T-cell (primary cell): Measurements from ENCODE around the gene DYSF. TPM values are rescaled to one million over a fixed set of nuclear protein-coding genes. Genes with fewer than 3 reads are reported as not detected.

Experiments
- ATAC-seq, 4 experiments: fragments of 200-7000 bp in 3 of 4; fragments of 150-1000 bp in 1 of 4; cut with Tn5 transposase; replicated peaks in 1 of 4; 1 replicate in 3 of 4; 2 replicates in 1 of 4; pipeline ENCODE4 v1.10.0; 2021; ENCODE audit warnings: moderate library complexity in 3 of 4, mild to moderate bottlenecking in 2 of 4, moderate number of reproducible peaks in 1 of 4
- CTCF ChIA-PET, 2 donors: fragments of 300-600 bp; sonication (Branson Sonifier 250); formaldehyde crosslinking; loops; one replicate each; lab custom pipeline; 2022; ENCODE audit warnings: antibody characterized with exemption in 2 of 2; lab: Charles Lee
- POLR2A ChIA-PET, 2 donors: fragments of 300-600 bp; sonication (Branson Sonifier 250); formaldehyde crosslinking; loops; one replicate each; lab custom pipeline; 2022; ENCODE audit warnings: antibody characterized with exemption in 2 of 2; lab: Charles Lee
- DNase-seq, 35 experiments: peaks; one replicate each; pipeline versions ENCODE4 v3.0.0 to v3.0.0-alpha.2; 2013 to 2023
- H3K27ac ChIP-seq: one replicate; pipeline ENCODE4 v1.5.1; 2013; ENCODE audit warnings: low read length
- H3K27me3 ChIP-seq, 2 experiments: replicated peaks in 1 of 2; 1 replicate in 1 of 2; 2 replicates in 1 of 2; pipeline versions ENCODE4 v1.6.1 to v1.7.0; 2013; ENCODE audit warnings: low read length in 1 of 2, mixed read lengths in 1 of 2; ENCODE audit not compliant: control insufficient read depth in 2 of 2, insufficient read depth in 2 of 2; ENCODE audit errors: extremely low read depth in 1 of 2
- H3K36me3 ChIP-seq, 2 donors: 1 replicate in 1 of 2; 2 replicates in 1 of 2; pipeline versions ENCODE4 v1.6.1 to v1.7.0; 2013; ENCODE audit warnings: low read length in 1 of 2; ENCODE audit not compliant: control insufficient read depth in 2 of 2, insufficient read depth in 1 of 2; ENCODE audit errors: extremely low read depth in 1 of 2
- H3K4me1 ChIP-seq, 2 experiments: 1 replicate in 1 of 2; 2 replicates in 1 of 2; pipeline versions ENCODE4 v1.6.1 to v1.7.0; 2013; ENCODE audit warnings: low read length in 2 of 2, mixed read lengths in 1 of 2; ENCODE audit not compliant: insufficient read depth in 2 of 2, control insufficient read depth in 1 of 2; ENCODE audit errors: extremely low read depth in 1 of 2
- H3K4me3 ChIP-seq, 2 donors: 1 replicate in 1 of 2; 2 replicates in 1 of 2; pipeline versions ENCODE4 v1.5.1 to v1.7.0; 2013; ENCODE audit warnings: mild to moderate bottlenecking in 2 of 2, low read length in 1 of 2, moderate library complexity in 1 of 2; ENCODE audit not compliant: control insufficient read depth in 1 of 2; ENCODE audit errors: extremely low read depth in 1 of 2
- H3K9me3 ChIP-seq: 2 replicates; pipeline ENCODE4 v1.7.0; 2013
- H3K27ac Mint-ChIP-seq, 2 donors: one replicate each; pipeline ENCODE4 v1.8.0; 2020 to 2021; ENCODE audit warnings: mild to moderate bottlenecking in 2 of 2, mixed read lengths in 2 of 2
- H3K27me3 Mint-ChIP-seq, 2 donors: one replicate each; pipeline ENCODE4 v1.8.0; 2021 to 2022; ENCODE audit warnings: mixed read lengths in 2 of 2
- H3K36me3 Mint-ChIP-seq: one replicate; pipeline ENCODE4 v1.8.0; 2021; ENCODE audit warnings: mixed read lengths
- H3K4me1 Mint-ChIP-seq, 3 donors: one replicate each; pipeline ENCODE4 v1.8.0; 2020 to 2022; ENCODE audit warnings: mixed read lengths in 3 of 3, mild to moderate bottlenecking in 1 of 3
- H3K4me3 Mint-ChIP-seq, 3 donors: one replicate each; pipeline ENCODE4 v1.8.0; 2020 to 2022; ENCODE audit warnings: mild to moderate bottlenecking in 3 of 3, mixed read lengths in 3 of 3, moderate library complexity in 3 of 3
- H3K9me3 Mint-ChIP-seq, 3 donors: one replicate each; pipeline ENCODE4 v1.8.0; 2020 to 2022; ENCODE audit warnings: mixed read lengths in 3 of 3
- WGBS: methylation state at CpG from one replicate; pipeline ENCODE4 v1.1.5; 2013; ENCODE audit warnings: missing lambda C conversion rate; ENCODE audit not compliant: insufficient coverage; 5-methylcytosine and 5-hydroxymethylcytosine counted together
- total RNA-seq, 35 experiments: library from RNA in 6 of 35; stranded (reverse) in 6 of 35; fragments of 120-200 nt in 1 of 35; gene quantifications; one replicate each; pipeline versions ENCODE4 v1.2.1 to v1.2.4 and lab custom pipeline; 2013 to 2026

Gene DYSF
- total RNA-seq, 5 donors from 2014 or later (not counting 1 experiment from before 2014, with no cell fraction given) = 0.56 to 3.4 (median 1.9) TPM

DNA sequence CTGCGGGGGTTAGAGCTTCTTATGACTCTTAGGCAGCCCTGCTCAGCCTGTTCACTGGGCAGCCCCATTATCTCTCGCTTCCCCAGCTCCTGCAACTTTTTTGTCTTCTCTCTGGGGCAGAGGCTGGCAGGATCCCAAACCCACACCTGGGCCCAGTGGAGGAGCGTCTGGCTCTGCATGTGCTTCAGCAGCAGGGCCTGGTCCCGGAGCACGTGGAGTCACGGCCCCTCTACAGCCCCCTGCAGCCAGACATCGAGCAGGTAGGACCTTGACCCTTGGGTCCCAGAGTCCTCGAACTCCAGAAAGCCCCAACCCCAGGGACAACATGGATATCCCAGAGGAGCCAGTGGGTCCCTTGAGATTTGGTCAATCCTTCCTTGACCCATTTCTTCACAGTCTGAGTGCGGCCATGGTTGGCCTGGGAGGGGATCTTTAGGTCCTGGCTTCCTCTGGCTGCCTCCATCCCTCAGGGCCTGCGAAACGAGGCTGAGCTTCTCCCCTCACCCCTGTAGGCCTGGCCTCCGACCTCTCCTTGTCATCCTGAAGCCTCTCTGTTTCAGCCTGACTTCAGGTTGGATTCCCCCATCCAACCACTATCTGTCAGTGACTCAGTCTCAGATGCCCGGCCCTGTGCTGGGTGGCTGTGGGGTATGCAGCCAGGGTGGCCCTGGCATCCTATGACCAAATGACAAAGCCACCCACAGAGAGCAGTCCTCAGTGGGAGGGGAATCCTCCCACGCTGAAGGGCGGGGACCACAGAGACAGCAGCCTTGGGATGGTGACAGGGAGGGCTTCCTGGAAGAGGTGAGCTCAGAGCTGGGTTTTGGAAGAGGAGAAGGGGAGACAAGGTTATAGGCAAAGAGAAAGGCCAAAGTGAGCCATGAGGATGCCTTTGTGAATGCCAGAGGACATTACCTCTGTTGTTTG lies 214.2 kb downstream of the DYSF start:
- Histone ChIP-seq H3K27me3 (peaks cover 0 to 18% of the 10 kb centered on the region in 2 experiments), H3K4me3 (no peak overlapping the region), H3K36me3 (no peaks in the 10 kb centered on the region), H3K9me3 (no peaks in the 10 kb centered on the region), H3K4me1 (no peaks in the 10 kb centered on the region), H3K27ac (no peak overlapping the region)
- H3K4me3 Mint-ChIP-seq = no peak overlapping the region
- no peak overlapping the region for H3K27ac Mint-ChIP-seq
- 72% methylated on average over 8 of the region's 15 CpGs for WGBS
- H3K4me1 Mint-ChIP-seq = no peaks in the 10 kb centered on the region
- H3K36me3 Mint-ChIP-seq = no peaks in the 10 kb centered on the region
- ATAC-seq (no peak), DNase-seq (no peak)
- ChIA-PET CTCF (no interaction called here), POLR2A (no interaction called here)
- H3K27me3 Mint-ChIP-seq = peaks cover 4 to 18% of the 10 kb centered on the region in 2 donors
- H3K9me3 Mint-ChIP-seq = no peaks in the 10 kb centered on the region

DNA sequence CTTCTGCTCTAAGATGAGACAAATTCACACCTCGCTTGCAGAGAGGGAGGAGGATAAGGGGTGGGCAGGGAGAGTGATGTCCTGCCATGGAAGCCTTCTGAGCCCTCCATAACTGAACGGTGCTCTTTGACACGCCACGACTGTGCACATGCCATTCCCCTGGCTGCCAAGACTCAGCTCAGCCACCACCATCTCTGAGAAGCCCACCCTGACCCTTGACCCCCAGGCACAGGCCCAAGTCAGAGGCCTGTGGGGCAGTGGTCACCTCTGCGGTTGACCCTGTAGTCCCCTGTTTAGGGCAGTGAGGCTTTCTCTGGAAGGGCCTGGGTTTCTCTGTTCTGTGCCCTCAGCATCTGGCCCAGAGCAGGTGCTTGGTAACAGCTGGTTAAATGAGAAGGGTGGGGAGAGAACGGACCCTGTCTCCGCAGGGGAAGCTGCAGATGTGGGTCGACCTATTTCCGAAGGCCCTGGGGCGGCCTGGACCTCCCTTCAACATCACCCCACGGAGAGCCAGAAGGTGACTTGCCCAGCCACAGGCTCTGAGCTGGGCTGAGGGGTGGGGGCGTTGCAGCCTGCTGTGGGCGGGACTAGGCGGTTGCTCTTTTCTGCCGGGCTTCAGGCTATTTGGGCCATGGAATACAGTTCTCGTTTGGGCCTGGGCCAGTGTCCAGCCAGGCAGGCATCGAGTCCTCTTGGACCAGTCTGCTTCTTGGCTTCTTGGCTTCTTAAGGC lies 215.1 kb downstream of the DYSF start:
- no peak overlapping the region for H3K4me3 Mint-ChIP-seq
- H3K9me3 Mint-ChIP-seq = no peaks in the 10 kb centered on the region
- no peak for ATAC-seq
- no peak for DNase-seq
- no peak overlapping the region for H3K27ac Mint-ChIP-seq
- WGBS = 64% methylated on average over 8 of the region's 17 CpGs
- H3K9me3 ChIP-seq = no peaks in the 10 kb centered on the region
- no peaks in the 10 kb centered on the region for H3K4me1 Mint-ChIP-seq
- H3K36me3 Mint-ChIP-seq = no peaks in the 10 kb centered on the region
- peaks cover 0 to 14% of the 10 kb centered on the region in 2 experiments for H3K27me3 ChIP-seq
- ChIA-PET CTCF (no interaction called here), POLR2A (no interaction called here)
- no peaks in the 10 kb centered on the region for H3K36me3 ChIP-seq
- peaks cover 4 to 18% of the 10 kb centered on the region in 2 donors for H3K27me3 Mint-ChIP-seq
- H3K4me3 ChIP-seq = no peak overlapping the region
- no peaks in the 10 kb centered on the region for H3K4me1 ChIP-seq
- H3K27ac ChIP-seq = no peak overlapping the region

DNA sequence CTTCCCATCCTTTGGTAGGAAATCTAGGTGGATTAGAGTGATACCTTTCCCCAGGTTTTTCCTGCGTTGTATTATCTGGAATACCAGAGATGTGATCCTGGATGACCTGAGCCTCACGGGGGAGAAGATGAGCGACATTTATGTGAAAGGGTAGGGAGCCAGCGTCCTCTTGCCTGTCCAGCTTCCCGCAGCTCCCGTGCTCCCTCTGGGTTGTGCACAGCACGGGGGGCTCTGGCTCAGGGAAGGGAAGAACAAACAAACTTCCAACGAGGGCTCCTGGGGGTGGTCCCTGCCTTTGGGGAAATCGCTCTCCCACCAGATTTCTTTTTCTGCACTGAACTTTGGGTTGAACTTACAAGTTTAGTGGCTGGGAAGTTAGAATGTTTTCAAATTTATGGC lies 215.7 kb downstream of the DYSF start:
- Mint-ChIP-seq H3K9me3 (no peaks in the 10 kb centered on the region), H3K4me3 (no peak overlapping the region), H3K27ac (no peak overlapping the region), H3K36me3 (no peaks in the 10 kb centered on the region), H3K27me3 (peaks cover 4 to 18% of the 10 kb centered on the region in 2 donors), H3K4me1 (no peaks in the 10 kb centered on the region)
- Histone ChIP-seq H3K36me3 (no peaks in the 10 kb centered on the region), H3K4me3 (no peak overlapping the region), H3K27ac (no peak overlapping the region), H3K4me1 (no peaks in the 10 kb centered on the region), H3K9me3 (no peaks in the 10 kb centered on the region), H3K27me3 (peaks cover 0 to 14% of the 10 kb centered on the region in 2 experiments)
- no peak for ATAC-seq
- ChIA-PET POLR2A (no interaction called here), CTCF (no interaction called here)
- WGBS = 92% methylated on average over 4 of the region's 9 CpGs
- no peak for DNase-seq

DNA sequence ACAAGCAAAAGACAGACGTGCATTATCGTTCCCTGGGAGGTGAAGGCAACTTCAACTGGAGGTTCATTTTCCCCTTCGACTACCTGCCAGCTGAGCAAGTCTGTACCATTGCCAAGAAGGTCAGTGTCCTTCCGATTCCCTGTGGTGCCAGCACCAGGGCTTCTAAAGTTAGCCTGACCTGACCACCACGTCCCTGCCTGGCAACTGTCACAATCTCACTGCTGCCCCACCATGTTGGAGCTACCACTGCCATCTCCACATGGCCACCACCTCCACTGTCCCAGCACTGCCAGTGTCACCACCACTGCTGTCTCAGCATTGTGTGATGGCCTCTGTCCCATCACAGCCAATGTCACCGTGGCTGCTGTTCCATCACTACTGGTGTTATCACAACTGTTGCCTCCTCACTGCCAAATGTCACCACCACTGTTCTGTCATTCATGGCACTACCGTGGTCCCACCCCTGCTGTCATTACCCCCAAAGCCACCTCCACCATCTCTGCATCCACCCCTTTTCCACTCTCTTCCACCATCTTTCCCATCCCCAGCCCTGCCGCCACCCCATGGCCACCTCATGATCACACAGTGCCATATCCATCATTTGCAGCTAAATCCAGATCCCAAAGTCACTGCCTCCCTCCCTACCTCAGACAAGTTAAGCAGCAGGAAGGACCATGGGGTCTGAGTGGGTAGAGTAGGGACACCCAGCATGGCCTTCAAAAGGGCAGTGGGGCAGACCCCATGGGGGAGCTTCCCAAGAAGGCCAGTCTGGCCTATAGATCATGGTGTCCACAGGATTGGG lies 216.5 kb downstream of the DYSF start:
- Mint-ChIP-seq H3K4me1 (no peaks in the 10 kb centered on the region), H3K4me3 (no peak overlapping the region), H3K27me3 (peaks cover 2 to 19% of the 10 kb centered on the region in 2 donors), H3K27ac (no peak overlapping the region), H3K9me3 (no peaks in the 10 kb centered on the region), H3K36me3 (no peaks in the 10 kb centered on the region)
- Histone ChIP-seq H3K4me1 (no peaks in the 10 kb centered on the region), H3K27ac (no peak overlapping the region), H3K9me3 (no peaks in the 10 kb centered on the region), H3K27me3 (peaks cover 0 to 14% of the 10 kb centered on the region in 2 experiments), H3K36me3 (no peaks in the 10 kb centered on the region), H3K4me3 (no peak overlapping the region)
- ChIA-PET CTCF (no interaction called here), POLR2A (no interaction called here)
- 82% methylated on average over 7 of the region's 8 CpGs for WGBS
- ATAC-seq (no peak), DNase-seq (no peak)

DNA sequence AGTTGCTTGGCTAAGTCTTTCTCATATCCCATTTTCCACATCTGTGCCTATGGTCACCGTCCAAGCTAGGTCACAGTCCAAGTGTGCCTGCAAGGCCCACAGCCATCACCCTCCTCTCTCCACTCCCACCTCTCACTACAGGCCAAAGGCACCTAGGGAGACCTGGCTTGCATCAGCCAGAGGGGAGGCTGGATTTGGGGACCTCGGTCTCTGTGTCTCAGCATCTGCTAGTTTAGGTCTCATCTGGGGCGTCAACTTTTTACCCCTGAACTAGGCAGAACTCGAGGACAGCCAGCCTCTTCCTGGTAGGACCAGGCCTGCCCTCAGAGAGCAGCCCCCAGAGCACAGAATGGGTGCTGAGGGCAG lies 217.1 kb downstream of the DYSF start:
- H3K4me1 Mint-ChIP-seq = no peaks in the 10 kb centered on the region
- Histone ChIP-seq H3K4me3 (no peak overlapping the region), H3K27me3 (peaks cover 0 to 14% of the 10 kb centered on the region in 2 experiments), H3K27ac (no peak overlapping the region), H3K36me3 (no peaks in the 10 kb centered on the region), H3K4me1 (no peaks in the 10 kb centered on the region), H3K9me3 (no peaks in the 10 kb centered on the region)
- ChIA-PET POLR2A (no interaction called here), CTCF (no interaction called here)
- WGBS = 75% methylated on average over 4 of the region's 4 CpGs
- no peak overlapping the region for H3K27ac Mint-ChIP-seq
- H3K9me3 Mint-ChIP-seq = no peaks in the 10 kb centered on the region
- no peaks in the 10 kb centered on the region for H3K36me3 Mint-ChIP-seq
- H3K4me3 Mint-ChIP-seq = no peak overlapping the region
- DNase-seq = no peak
- H3K27me3 Mint-ChIP-seq = peaks cover 2 to 22% of the 10 kb centered on the region in 2 donors
- ATAC-seq = no peak

DNA sequence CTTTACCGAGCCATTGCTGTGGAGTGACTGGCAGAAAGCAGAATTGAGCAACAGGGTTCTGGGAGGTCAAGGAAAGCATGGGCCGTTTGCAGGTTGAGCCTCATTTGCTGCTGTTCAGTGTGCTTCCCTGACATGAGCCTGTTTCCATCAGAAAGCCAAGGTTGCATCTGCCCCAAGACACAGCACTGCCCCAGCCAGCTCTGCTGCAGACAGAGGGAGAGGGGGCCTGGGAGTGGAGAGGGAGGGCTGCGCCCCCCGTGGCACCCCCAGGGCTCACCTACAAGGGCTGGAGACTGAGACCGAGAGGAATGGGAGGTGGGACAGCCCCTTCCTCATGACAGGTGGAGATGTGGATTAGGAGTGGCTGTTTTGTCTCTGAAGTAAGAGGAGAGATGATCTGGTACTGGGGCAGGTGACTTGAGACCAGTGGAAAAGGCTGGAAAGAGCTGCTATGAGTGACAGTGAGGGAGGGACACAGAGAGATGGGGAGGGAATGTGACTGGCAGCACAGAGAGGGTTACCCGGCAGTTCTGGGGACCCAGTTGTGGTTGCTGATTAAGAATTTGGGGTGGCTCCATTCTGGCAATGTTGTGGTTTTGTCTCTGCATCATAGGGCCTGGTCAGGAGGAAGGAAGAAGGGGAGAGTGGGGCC lies 218.0 kb downstream of the DYSF start:
- CTCF ChIA-PET = no interaction called here
- ATAC-seq (no peak), DNase-seq (no peak)
- Mint-ChIP-seq H3K27me3 (peaks cover 2 to 22% of the 10 kb centered on the region in 2 donors), H3K4me3 (no peak overlapping the region), H3K27ac (no peak overlapping the region), H3K9me3 (no peaks in the 10 kb centered on the region), H3K36me3 (no peaks in the 10 kb centered on the region), H3K4me1 (no peaks in the 10 kb centered on the region)
- Histone ChIP-seq H3K36me3 (no peaks in the 10 kb centered on the region), H3K4me3 (no peak overlapping the region), H3K4me1 (no peaks in the 10 kb centered on the region), H3K27me3 (peaks cover 0 to 14% of the 10 kb centered on the region in 2 experiments), H3K9me3 (no peaks in the 10 kb centered on the region), H3K27ac (no peak overlapping the region)
- POLR2A ChIA-PET = no interaction called here
- 65% methylated on average over 6 of the region's 6 CpGs for WGBS
